ENCODE measurements around the gene HRH1.

DNA sequence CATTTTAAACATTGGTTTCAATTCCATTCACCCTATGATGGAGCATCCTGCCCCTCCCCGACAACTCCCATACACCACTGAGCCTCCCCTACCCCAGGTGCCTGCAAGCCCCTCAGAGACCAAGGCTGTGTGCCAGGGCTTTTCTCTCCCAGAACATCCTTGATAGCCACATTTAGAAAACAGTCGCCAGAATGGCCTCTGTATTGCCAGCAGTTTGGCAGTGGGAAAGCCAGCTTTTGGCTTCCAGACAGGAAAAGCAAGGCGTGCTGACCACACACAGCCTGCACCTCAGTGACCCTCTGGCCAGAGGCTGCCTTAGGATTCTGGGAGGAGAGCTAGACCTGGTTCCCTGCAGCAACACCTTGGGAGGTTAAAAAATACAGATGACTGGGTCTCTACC is 18.2 kb upstream of the HRH1 start:
- TF ChIP-seq, protein P1, sequence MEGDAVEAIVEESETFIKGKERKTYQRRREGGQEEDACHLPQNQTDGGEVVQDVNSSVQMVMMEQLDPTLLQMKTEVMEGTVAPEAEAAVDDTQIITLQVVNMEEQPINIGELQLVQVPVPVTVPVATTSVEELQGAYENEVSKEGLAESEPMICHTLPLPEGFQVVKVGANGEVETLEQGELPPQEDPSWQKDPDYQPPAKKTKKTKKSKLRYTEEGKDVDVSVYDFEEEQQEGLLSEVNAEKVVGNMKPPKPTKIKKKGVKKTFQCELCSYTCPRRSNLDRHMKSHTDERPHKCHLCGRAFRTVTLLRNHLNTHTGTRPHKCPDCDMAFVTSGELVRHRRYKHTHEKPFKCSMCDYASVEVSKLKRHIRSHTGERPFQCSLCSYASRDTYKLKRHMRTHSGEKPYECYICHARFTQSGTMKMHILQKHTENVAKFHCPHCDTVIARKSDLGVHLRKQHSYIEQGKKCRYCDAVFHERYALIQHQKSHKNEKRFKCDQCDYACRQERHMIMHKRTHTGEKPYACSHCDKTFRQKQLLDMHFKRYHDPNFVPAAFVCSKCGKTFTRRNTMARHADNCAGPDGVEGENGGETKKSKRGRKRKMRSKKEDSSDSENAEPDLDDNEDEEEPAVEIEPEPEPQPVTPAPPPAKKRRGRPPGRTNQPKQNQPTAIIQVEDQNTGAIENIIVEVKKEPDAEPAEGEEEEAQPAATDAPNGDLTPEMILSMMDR (IDR thresholded peaks at IDR 0.05; ENCODE audit: low read length) = no peak
- no peak for TF ChIP-seq EZH2 (IDR thresholded peaks at IDR 0.05; ENCODE audit: borderline replicate concordance, low read length)
